Osteoblast (primary cell): ENCODE results near the gene TM9SF3. TPM values are rescaled to one million over a fixed set of nuclear protein-coding genes. Genes with fewer than 3 reads are reported as not detected.

Experiments
- DNase-seq: peaks from one replicate; pipeline ENCODE4 v3.0.0; 2011; ENCODE audit warnings: low spot score, mixed read lengths; ENCODE audit not compliant: insufficient read length; ENCODE audit errors: missing footprints
- H2AFZ ChIP-seq: 2 replicates; pipeline ENCODE4 v1.6.0; 2011; ENCODE audit warnings: mild to moderate bottlenecking, low read length
- H3K27ac ChIP-seq: 2 replicates; pipeline ENCODE4 v1.5.1; 2011; ENCODE audit warnings: mild to moderate bottlenecking, low read depth, low read length, moderate library complexity
- H3K27me3 ChIP-seq: 2 replicates; pipeline ENCODE4 v1.6.0; 2012; ENCODE audit warnings: mild to moderate bottlenecking, control low read depth, inconsistent platforms, low read length, moderate library complexity; ENCODE audit not compliant: insufficient read depth
- H3K36me3 ChIP-seq: 2 replicates; pipeline ENCODE4 v1.5.1; 2011; ENCODE audit warnings: mild to moderate bottlenecking, low read length, control low read depth, moderate library complexity; ENCODE audit not compliant: insufficient read depth
- H3K4me1 ChIP-seq: 2 replicates; pipeline ENCODE4 v1.5.1; 2011; ENCODE audit warnings: mild to moderate bottlenecking, low read length, control low read depth, moderate library complexity; ENCODE audit not compliant: insufficient read depth
- H3K4me2 ChIP-seq: 2 replicates; pipeline ENCODE4 v1.6.0; 2011; ENCODE audit warnings: mild to moderate bottlenecking, low read length; ENCODE audit not compliant: insufficient read depth
- H3K4me3 ChIP-seq: fragments of 200-600 bp; sonication (generic); 3 replicates; pipeline ENCODE4 v1.5.1; 2012; ENCODE audit warnings: mild to moderate bottlenecking, low read length, inconsistent platforms; ENCODE audit not compliant: insufficient read depth
- H3K79me2 ChIP-seq: 2 replicates; pipeline ENCODE4 v1.6.0; 2012; ENCODE audit warnings: mild to moderate bottlenecking, low read length, control low read depth, inconsistent platforms; ENCODE audit not compliant: insufficient read depth
- H3K9me3 ChIP-seq: 2 replicates; pipeline ENCODE4 v1.5.1; 2011; ENCODE audit warnings: low read depth, low read length, control low read depth
- H4K20me1 ChIP-seq: 2 replicates; pipeline ENCODE4 v1.6.0; 2012; ENCODE audit warnings: mild to moderate bottlenecking, low read length, control low read depth; ENCODE audit not compliant: insufficient read depth
- total RNA-seq: library from RNA; depleted of rRNA; stranded (reverse); fragments of >200 nt; gene quantifications from 2 replicates; pipeline ENCODE4 v1.2.3, GENCODE V29; 2012
- TF ChIP-seq, protein P1 (sequence below): IDR thresholded peaks from 2 replicates; pipeline ENCODE4 v1.5.1; 2011; ENCODE audit warnings: mild to moderate bottlenecking, low read depth, low read length, moderate library complexity; ENCODE audit errors: extremely low read depth

Gene TM9SF3
- total RNA-seq, 1 donor: 124 TPM

GRCh38 chr10:96512524-96513304, 74.1 kb downstream of the TM9SF3 start:
- no peaks in the 10 kb centered on the region for H3K9me3 ChIP-seq
- no peak overlapping the region for H2AFZ ChIP-seq
- no peaks in the 10 kb centered on the region for H3K79me2 ChIP-seq
- H3K4me2 ChIP-seq: peak overlapping the region; percentile 86
- H3K4me1 ChIP-seq: peaks cover 22% of the 10 kb centered on the region
- peaks cover 3% of the 10 kb centered on the region for H3K36me3 ChIP-seq
- H3K27ac ChIP-seq: no peak overlapping the region
- DNase-seq: peak; percentile 77
- peaks cover 5% of the 10 kb centered on the region for H4K20me1 ChIP-seq
- peak overlapping the region; percentile 66 for H3K4me3 ChIP-seq
- H3K27me3 ChIP-seq: peaks cover 15% of the 10 kb centered on the region
- TF ChIP-seq, protein P1, sequence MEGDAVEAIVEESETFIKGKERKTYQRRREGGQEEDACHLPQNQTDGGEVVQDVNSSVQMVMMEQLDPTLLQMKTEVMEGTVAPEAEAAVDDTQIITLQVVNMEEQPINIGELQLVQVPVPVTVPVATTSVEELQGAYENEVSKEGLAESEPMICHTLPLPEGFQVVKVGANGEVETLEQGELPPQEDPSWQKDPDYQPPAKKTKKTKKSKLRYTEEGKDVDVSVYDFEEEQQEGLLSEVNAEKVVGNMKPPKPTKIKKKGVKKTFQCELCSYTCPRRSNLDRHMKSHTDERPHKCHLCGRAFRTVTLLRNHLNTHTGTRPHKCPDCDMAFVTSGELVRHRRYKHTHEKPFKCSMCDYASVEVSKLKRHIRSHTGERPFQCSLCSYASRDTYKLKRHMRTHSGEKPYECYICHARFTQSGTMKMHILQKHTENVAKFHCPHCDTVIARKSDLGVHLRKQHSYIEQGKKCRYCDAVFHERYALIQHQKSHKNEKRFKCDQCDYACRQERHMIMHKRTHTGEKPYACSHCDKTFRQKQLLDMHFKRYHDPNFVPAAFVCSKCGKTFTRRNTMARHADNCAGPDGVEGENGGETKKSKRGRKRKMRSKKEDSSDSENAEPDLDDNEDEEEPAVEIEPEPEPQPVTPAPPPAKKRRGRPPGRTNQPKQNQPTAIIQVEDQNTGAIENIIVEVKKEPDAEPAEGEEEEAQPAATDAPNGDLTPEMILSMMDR: no peak

DNA sequence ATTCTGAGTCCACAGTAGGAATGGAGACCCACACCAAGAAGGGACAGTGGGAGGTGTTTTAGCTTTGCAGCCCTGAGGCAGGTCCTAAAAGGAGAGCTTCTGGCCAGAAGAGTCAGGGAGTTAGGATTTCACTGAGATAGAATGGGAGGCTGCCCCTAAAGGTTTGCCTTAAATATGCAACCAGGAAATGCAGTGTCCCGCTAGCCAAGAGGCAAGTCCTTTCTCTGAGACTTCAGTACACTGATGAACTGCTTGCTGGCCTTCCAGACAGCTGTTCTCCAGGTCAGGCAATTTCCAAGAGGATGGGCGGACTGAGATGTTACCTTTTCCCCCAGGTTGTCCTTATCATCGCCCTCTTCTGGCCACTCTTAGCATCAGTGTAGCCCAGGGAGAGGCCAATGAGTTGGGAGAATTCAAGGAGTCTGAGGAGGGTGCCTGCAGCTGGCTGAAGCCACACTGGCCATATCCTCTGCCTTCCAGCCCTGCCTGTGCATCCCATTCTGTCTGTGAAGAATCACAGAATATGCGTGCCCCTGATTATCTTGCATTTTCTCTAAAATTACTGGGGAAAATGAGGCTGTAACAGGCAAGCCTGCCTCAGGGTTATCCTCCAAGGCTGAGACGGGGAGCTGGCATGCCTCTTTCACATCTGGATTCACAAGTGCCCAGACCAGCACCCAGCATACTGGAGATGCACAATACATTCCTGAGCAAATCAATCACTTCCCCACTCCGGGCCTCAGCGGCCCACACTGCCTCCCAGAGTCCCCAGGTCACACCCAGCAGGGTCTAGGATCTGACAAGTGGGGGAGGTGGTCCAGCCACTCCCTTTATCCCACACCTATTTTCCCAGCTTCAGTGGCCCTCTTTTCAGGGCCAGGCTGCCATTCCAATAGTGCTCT, 75.5 kb downstream of the TM9SF3 start:
- H4K20me1 ChIP-seq: no peaks in the 10 kb centered on the region
- peaks cover 22% of the 10 kb centered on the region for H3K4me1 ChIP-seq
- no peak overlapping the region for H3K4me2 ChIP-seq
- H3K9me3 ChIP-seq: no peaks in the 10 kb centered on the region
- H3K27ac ChIP-seq: no peak overlapping the region
- no peaks in the 10 kb centered on the region for H3K36me3 ChIP-seq
- H3K4me3 ChIP-seq: no peak overlapping the region
- TF ChIP-seq, protein P1: peak; percentile 58
- no peaks in the 10 kb centered on the region for H3K79me2 ChIP-seq
- peaks cover 15% of the 10 kb centered on the region for H3K27me3 ChIP-seq
- no peak overlapping the region for H2AFZ ChIP-seq
- no peak for DNase-seq

DNA sequence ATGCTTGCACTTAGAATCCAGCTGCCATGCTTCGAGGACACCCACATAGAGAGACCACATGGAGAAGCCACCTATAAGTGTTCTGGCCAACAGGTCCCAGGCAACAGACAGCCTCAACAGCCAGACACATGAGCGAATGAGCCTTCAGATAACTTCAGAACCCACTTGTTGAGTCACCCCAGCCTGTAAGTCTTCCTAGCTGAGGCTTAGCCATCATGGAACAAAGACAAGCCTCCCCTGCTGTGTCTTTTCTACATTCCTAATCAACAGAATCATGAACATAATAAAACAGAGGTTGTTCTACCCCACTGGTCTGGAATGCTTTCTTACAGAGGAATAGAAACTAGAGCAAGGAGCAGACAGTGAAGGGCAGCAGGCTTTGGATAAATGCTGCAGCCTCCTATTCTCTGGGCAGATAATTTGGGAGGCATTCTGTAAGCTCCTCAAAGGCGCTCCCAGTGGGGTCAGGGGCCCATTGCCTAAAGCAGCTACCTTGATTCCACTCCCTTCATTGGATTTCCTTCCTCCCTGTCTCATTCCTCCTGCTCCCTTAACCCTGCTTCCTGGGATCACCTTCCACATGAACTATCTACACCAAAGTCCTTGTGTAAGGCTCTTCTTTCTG, 77.7 kb downstream of the TM9SF3 start:
- Histone ChIP-seq H3K79me2 (no peaks in the 10 kb centered on the region), H3K4me3 (no peak overlapping the region), H2AFZ (no peak overlapping the region), H3K4me1 (peaks cover 16% of the 10 kb centered on the region), H3K27me3 (peaks cover 15% of the 10 kb centered on the region), H3K4me2 (peak overlapping the region; percentile 16), H3K27ac (no peak overlapping the region), H3K9me3 (no peaks in the 10 kb centered on the region), H3K36me3 (no peaks in the 10 kb centered on the region), H4K20me1 (no peaks in the 10 kb centered on the region)
- TF ChIP-seq, protein P1: no peak
- DNase-seq: peak; percentile 83

DNA sequence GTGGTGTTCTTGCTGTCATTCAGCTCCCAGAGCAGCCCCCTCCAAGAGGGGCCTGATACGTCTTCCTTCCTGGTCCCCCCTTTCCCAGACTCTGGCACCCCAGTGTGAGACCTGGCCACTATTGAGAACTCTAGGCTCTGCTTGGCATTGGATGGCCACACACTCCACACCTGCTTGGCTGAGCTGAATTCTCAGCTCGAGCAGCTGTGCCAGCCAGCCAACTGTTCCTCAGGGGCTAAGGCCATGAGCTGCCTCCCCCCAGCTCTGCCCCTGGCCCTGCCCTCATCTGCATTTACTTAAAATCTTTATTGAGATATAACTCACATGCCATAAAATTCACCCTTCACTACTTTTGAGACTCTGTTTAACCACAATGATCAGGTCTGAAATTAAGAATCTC, 79.8 kb downstream of the TM9SF3 start:
- H2AFZ ChIP-seq: no peak overlapping the region
- no peak for DNase-seq

More for the DNA sequence above, 79.8 kb downstream of the TM9SF3 start:
- no peaks in the 10 kb centered on the region for H3K9me3 ChIP-seq
- TF ChIP-seq, protein P1: no peak
- H3K36me3 ChIP-seq: no peaks in the 10 kb centered on the region
- H3K27ac ChIP-seq: no peak overlapping the region
- H3K4me3 ChIP-seq: no peak overlapping the region
- H3K79me2 ChIP-seq: no peaks in the 10 kb centered on the region
- no peaks in the 10 kb centered on the region for H4K20me1 ChIP-seq
- peaks cover 3% of the 10 kb centered on the region for H3K27me3 ChIP-seq
- peaks cover 4% of the 10 kb centered on the region for H3K4me1 ChIP-seq
- H3K4me2 ChIP-seq: no peak overlapping the region
